Endothelial cell of umbilical vein (primary cell): Measurements from ENCODE around the gene PYGO1. TPM values are rescaled to one million over a fixed set of nuclear protein-coding genes. Genes with fewer than 3 reads are reported as not detected.
"Not testable (repeated sequence)": the region's sequence is repeated elsewhere in the genome, so short reads cannot be mapped to it uniquely, and the experiment has no call there.

ENCODE experiments used
- BruUV-seq: library from RNA; stranded (reverse); fragments of 400-500 nt; replicated peaks from 2 replicates; lab custom pipeline; 2021; lab: Mats Ljungman, UMichigan
- CTCF ChIA-PET: fragments of 300-600, 350-600 bp; sonication (Branson Sonifier 250); formaldehyde crosslinking; loops from one replicate; lab custom pipeline; 2021; ENCODE audit warnings: antibody characterized with exemption, inconsistent platforms; lab: Charles Lee
- POLR2A ChIA-PET: fragments of 300-600, 350-600 bp; sonication (Branson Sonifier 250); formaldehyde crosslinking; loops from one replicate; lab custom pipeline; 2021; ENCODE audit warnings: antibody characterized with exemption, inconsistent platforms; lab: Charles Lee
- DNase-seq: peaks from one replicate; pipeline ENCODE4 v3.0.0-alpha.2; 2011; ENCODE audit warnings: low read depth, low spot score
- FAIRE-seq: peaks from 2 replicates; lab custom pipeline; 2011; peaks lifted over from hg19 to GRCh38; lab: Jason Lieb, UNC
- H2AFZ ChIP-seq: 2 replicates; pipeline ENCODE4 v1.6.0; 2012; ENCODE audit warnings: low read depth, low read length, control low read depth, inconsistent platforms
- H3K27ac ChIP-seq: 2 replicates; pipeline ENCODE4 v1.5.1; 2011; ENCODE audit warnings: low read depth, mild to moderate bottlenecking, control low read depth, low read length, moderate library complexity; ENCODE audit not compliant: insufficient read depth
- H3K27me3 ChIP-seq, 2 experiments: 2 replicates each; pipeline versions ENCODE4 v1.6.0 to v1.6.1; 2011; ENCODE audit warnings: low read length in 2 of 2, mixed read lengths in 1 of 2; ENCODE audit not compliant: control insufficient read depth in 2 of 2, insufficient read depth in 2 of 2
- H3K36me3 ChIP-seq, 2 experiments: 2 replicates in 1 of 2; 3 replicates in 1 of 2; pipeline ENCODE4 v1.5.1; 2011; ENCODE audit warnings: low read length in 2 of 2, mild to moderate bottlenecking in 1 of 2, moderate library complexity in 1 of 2; ENCODE audit not compliant: control insufficient read depth in 2 of 2, insufficient read depth in 2 of 2; ENCODE audit errors: extremely low read depth in 1 of 2
- H3K4me1 ChIP-seq: 3 replicates; pipeline ENCODE4 v1.5.1; 2011; ENCODE audit warnings: mild to moderate bottlenecking, low read length; ENCODE audit not compliant: control insufficient read depth, insufficient read depth; ENCODE audit errors: extremely low read depth
- H3K4me2 ChIP-seq: 2 replicates; pipeline ENCODE4 v1.6.1; 2011; ENCODE audit warnings: low read length, control low read depth, mixed read lengths; ENCODE audit not compliant: insufficient read depth
- H3K4me3 ChIP-seq, 3 experiments: fragments of 200-600 bp in 1 of 3; sonication (generic), shearing (Covaris generic) in 1 of 3; replicated peaks in 1 of 3; 2 replicates each; pipeline ENCODE4 v1.5.1; 2011 to 2016; ENCODE audit warnings: control low read depth in 3 of 3, low read length in 3 of 3, mild to moderate bottlenecking in 2 of 3, inconsistent platforms in 1 of 3, low read depth in 1 of 3, moderate library complexity in 1 of 3; ENCODE audit not compliant: insufficient read depth in 1 of 3
- H3K79me2 ChIP-seq: 2 replicates; pipeline ENCODE4 v1.6.0; 2012; ENCODE audit warnings: low read length, inconsistent platforms; ENCODE audit not compliant: control insufficient read depth, insufficient read depth
- H3K9ac ChIP-seq: replicated peaks from 2 replicates; pipeline ENCODE3; 2011; ENCODE audit warnings: low read length, control low read depth; ENCODE audit not compliant: insufficient read depth; ENCODE audit errors: extremely low read depth
- H3K9me1 ChIP-seq: replicated peaks from 3 replicates; pipeline ENCODE4 v1.6.0; 2011; ENCODE audit warnings: mild to moderate bottlenecking, low read length; ENCODE audit not compliant: control insufficient read depth, insufficient read depth; ENCODE audit errors: extremely low read depth
- H3K9me3 ChIP-seq: replicated peaks from 2 replicates; pipeline ENCODE4 v1.5.1; 2012; ENCODE audit warnings: low read length, inconsistent platforms; ENCODE audit not compliant: control insufficient read depth, insufficient read depth
- H4K20me1 ChIP-seq: replicated peaks from 2 replicates; pipeline ENCODE3; 2011; ENCODE audit warnings: mild to moderate bottlenecking, low read length; ENCODE audit not compliant: control insufficient read depth, insufficient read depth; ENCODE audit errors: extremely low read depth
- EZH2 ChIP-seq: IDR thresholded peaks from 2 replicates; pipeline ENCODE4 v1.6.1; 2012; ENCODE audit warnings: borderline replicate concordance, low read depth, mild to moderate bottlenecking, moderate library complexity, low read length, inconsistent platforms; ENCODE audit not compliant: severe bottlenecking
- FOS ChIP-seq: IDR thresholded peaks from 2 replicates; pipeline ENCODE4 v1.6.1; 2011; ENCODE audit warnings: mild to moderate bottlenecking, low read length, moderate library complexity, borderline replicate concordance; ENCODE audit not compliant: insufficient read depth
- GATA2 ChIP-seq: IDR thresholded peaks from 2 replicates; pipeline ENCODE4 v1.7.0; 2011; ENCODE audit warnings: low read depth, mild to moderate bottlenecking, moderate library complexity, mixed read lengths, low read length; ENCODE audit not compliant: insufficient read length, insufficient read depth
- JUN ChIP-seq: IDR thresholded peaks from 2 replicates; pipeline ENCODE4 v1.6.1; 2011; ENCODE audit warnings: borderline replicate concordance, low read depth; ENCODE audit not compliant: insufficient read length, insufficient read depth
- MAX ChIP-seq: IDR thresholded peaks from 2 replicates; pipeline ENCODE4 v1.6.1; 2011; ENCODE audit not compliant: insufficient read depth, insufficient read length
- MYC ChIP-seq: IDR thresholded peaks from one replicate; pipeline ENCODE4 v1.6.1; 2011; ENCODE audit warnings: mild to moderate bottlenecking, low read depth, low read length
- POLR2A ChIP-seq: IDR thresholded peaks from 2 replicates; pipeline ENCODE4 v1.6.1; 2012; ENCODE audit warnings: low read depth, mild to moderate bottlenecking, control low read depth, low read length
- POLR2AphosphoS5 ChIP-seq: IDR thresholded peaks from 2 replicates; pipeline ENCODE4 v1.6.1; 2012; ENCODE audit warnings: low read depth, mild to moderate bottlenecking, control low read depth, low read length, moderate library complexity; ENCODE audit not compliant: insufficient read depth
- dilution Hi-C: fragments of 300-500 bp; cut with MboI; formaldehyde crosslinking; loops from one replicate; pipeline ENCODE4 v1.15.0; 2019; ENCODE audit warnings: low sequenced_read_pairs; ENCODE audit not compliant: extremely low pct_ligation_motif_present
- intact Hi-C: fragments of 100-400 bp; cut with micrococcal nuclease; formaldehyde crosslinking; loops from one replicate; pipeline ENCODE4 v1.10.0; 2022
- polyA plus RNA-seq, 4 experiments: library from polyadenylated mRNA; depleted of rRNA in 3 of 4; stranded (reverse) in 3 of 4; unstranded in 1 of 4; fragments of >200 nt; gene quantifications; 2 replicates each; pipeline versions ENCODE4 v1.2.1 to v1.2.3, GENCODE V29; 2011 to 2012; ENCODE audit warnings: missing spikeins in 1 of 4
- total RNA-seq: library from RNA; stranded (reverse); gene quantifications from 2 replicates; pipeline ENCODE4 v1.2.3, GENCODE V29; 2021
- TF ChIP-seq, protein P1 (sequence below), 2 donors: IDR thresholded peaks; 1 replicate in 1 of 2; 2 replicates in 1 of 2; pipeline ENCODE4 v1.5.1; 2011; ENCODE audit warnings: low read length in 2 of 2, mild to moderate bottlenecking in 2 of 2, moderate library complexity in 2 of 2, control low read depth in 1 of 2, inconsistent platforms in 1 of 2, low read depth in 1 of 2; ENCODE audit not compliant: insufficient read depth in 1 of 2; ENCODE audit errors: extremely low read depth in 1 of 2

Gene PYGO1
- total and polyA plus RNA-seq, 2 donors (not counting 3 experiments of a cell fraction or from before 2014, with no cell fraction given) = 1.9 to 7.6 TPM

GRCh38 chr15:55599439-55599838, 11.3 kb upstream of the PYGO1 start:
- no peak for FAIRE-seq

DNA sequence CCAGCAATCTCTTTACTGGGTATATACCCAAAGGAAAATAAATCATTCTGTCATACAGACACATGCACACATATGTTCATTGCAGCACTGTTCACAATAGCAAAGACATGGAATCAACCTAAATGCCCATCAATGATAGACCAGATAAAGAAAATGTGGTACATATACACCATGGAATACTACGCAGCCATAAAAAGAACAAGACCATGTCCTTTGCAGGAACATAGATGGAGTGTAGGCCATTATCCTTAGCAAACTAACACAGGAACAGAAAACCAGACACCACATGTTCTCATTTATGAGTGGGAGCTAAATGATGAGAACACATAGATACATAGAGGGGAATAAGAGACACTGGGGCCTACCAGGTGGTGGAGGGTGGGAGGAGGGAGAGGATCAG, 4.9 kb upstream of the PYGO1 start:
- H3K27ac ChIP-seq, H3K36me3 ChIP-seq, H3K9me1 ChIP-seq, H3K9me3 ChIP-seq, H3K4me1 ChIP-seq, H2AFZ ChIP-seq, DNase-seq, FAIRE-seq, H4K20me1 ChIP-seq, POLR2A ChIA-PET, H3K27me3 ChIP-seq, dilution Hi-C loops, BruUV-seq, H3K9ac ChIP-seq, intact Hi-C loops, H3K4me3 ChIP-seq, H3K79me2 ChIP-seq, H3K4me2 ChIP-seq: not testable (repeated sequence)
- CTCF ChIA-PET = interaction anchor here (0.9 kb wide), 1 partner anchor 18 kb away, joined by 4 read pairs; no protein-coding TSS in a partner anchor

More at GRCh38 chr15:55599439-55599838, 11.3 kb upstream of the PYGO1 start:
- Histone ChIP-seq H3K9me3 (no peaks in the 10 kb centered on the region), H3K27me3 (no peaks in the 10 kb centered on the region), H3K79me2 (no peaks in the 10 kb centered on the region), H3K27ac (no peak overlapping the region), H3K9me1 (no peaks in the 10 kb centered on the region), H3K4me1 (no peaks in the 10 kb centered on the region), H3K36me3 (no peaks in the 10 kb centered on the region), H4K20me1 (no peaks in the 10 kb centered on the region), H2AFZ (no peak overlapping the region), H3K4me3 (no peak overlapping the region), H3K4me2 (no peak overlapping the region), H3K9ac (no peak overlapping the region)
- no TSS peak for BruUV-seq
- ChIA-PET CTCF (interaction anchor here (1.0 kb wide), 1 partner anchor 73 kb away, joined by 4 read pairs; no protein-coding TSS in a partner anchor), POLR2A (no interaction called here)
- no peak for DNase-seq
- dilution Hi-C loops = no loop called here
- no peak for TF ChIP-seq MYC
- TF ChIP-seq JUN = no peak
- TF ChIP-seq POLR2AphosphoS5 = no peak
- no peak for TF ChIP-seq FOS
- TF ChIP-seq POLR2A = no peak
- TF ChIP-seq, protein P1, sequence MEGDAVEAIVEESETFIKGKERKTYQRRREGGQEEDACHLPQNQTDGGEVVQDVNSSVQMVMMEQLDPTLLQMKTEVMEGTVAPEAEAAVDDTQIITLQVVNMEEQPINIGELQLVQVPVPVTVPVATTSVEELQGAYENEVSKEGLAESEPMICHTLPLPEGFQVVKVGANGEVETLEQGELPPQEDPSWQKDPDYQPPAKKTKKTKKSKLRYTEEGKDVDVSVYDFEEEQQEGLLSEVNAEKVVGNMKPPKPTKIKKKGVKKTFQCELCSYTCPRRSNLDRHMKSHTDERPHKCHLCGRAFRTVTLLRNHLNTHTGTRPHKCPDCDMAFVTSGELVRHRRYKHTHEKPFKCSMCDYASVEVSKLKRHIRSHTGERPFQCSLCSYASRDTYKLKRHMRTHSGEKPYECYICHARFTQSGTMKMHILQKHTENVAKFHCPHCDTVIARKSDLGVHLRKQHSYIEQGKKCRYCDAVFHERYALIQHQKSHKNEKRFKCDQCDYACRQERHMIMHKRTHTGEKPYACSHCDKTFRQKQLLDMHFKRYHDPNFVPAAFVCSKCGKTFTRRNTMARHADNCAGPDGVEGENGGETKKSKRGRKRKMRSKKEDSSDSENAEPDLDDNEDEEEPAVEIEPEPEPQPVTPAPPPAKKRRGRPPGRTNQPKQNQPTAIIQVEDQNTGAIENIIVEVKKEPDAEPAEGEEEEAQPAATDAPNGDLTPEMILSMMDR (IDR thresholded peaks at IDR 0.05; ENCODE audit: extremely low read depth in 1 of 2, insufficient read depth in 1 of 2, low read depth in 1 of 2, low read length in 2 of 2) = no peak
- TF ChIP-seq GATA2 = no peak
- TF ChIP-seq MAX = no peak
- no peak for TF ChIP-seq EZH2
- intact Hi-C loops = no loop called here
